GM12878 (cell line): ENCODE measurements around the gene FCN2.

Source experiments
- BCL11A ChIP-seq: IDR thresholded peaks from 2 replicates; pipeline ENCODE4 v1.6.1; 2011; ENCODE audit warnings: low read depth, low read length
- CHD2 ChIP-seq: IDR thresholded peaks from 2 replicates; pipeline ENCODE4 v1.6.1; 2011; ENCODE audit warnings: low read depth, low read length, improper control_type of control experiment, borderline replicate concordance
- CHD4 ChIP-seq: fragments of 200-600 bp; sonication (generic); IDR thresholded peaks from 2 replicates; pipeline ENCODE4 v1.6.1; 2016; ENCODE audit warnings: mild to moderate bottlenecking
- MYC ChIP-seq: IDR thresholded peaks from 2 replicates; pipeline ENCODE4 v1.6.1; 2011; ENCODE audit warnings: mild to moderate bottlenecking, low read length, moderate library complexity, inconsistent platforms; ENCODE audit not compliant: insufficient read depth, insufficient replicate concordance, insufficient read length, severe bottlenecking
- NR2C2 ChIP-seq: IDR thresholded peaks from 2 replicates; pipeline ENCODE4 v1.6.1; 2011; ENCODE audit warnings: borderline replicate concordance, low read depth; ENCODE audit not compliant: control insufficient read depth, insufficient read length
- POLR2A ChIP-seq: IDR thresholded peaks from 2 replicates; pipeline ENCODE4 v1.6.1; 2011; ENCODE audit warnings: low read depth, mild to moderate bottlenecking, low read length
- POLR2AphosphoS2 ChIP-seq: IDR thresholded peaks from 2 replicates; pipeline ENCODE4 v1.6.1; 2011; ENCODE audit warnings: low read depth, mild to moderate bottlenecking, low read length, improper control_type of control experiment, moderate library complexity
- TAF1 ChIP-seq: IDR thresholded peaks from 2 replicates; pipeline ENCODE4 v1.6.1; 2011; ENCODE audit warnings: mild to moderate bottlenecking, low read depth, low read length, borderline replicate concordance
- ZNF217 ChIP-seq: fragments of 450-650 bp; IDR thresholded peaks from 2 replicates; pipeline ENCODE4 v1.6.1; 2017; ENCODE audit warnings: antibody characterized with exemption, mild to moderate bottlenecking
- TF ChIP-seq, protein P1 (sequence below), 3 experiments: IDR thresholded peaks in 2 of 3; conservative IDR thresholded peaks in 1 of 3; 2 replicates each; pipeline ENCODE4 v1.5.1; 2011; ENCODE audit warnings: low read depth in 3 of 3, low read length in 3 of 3, mild to moderate bottlenecking in 3 of 3, control low read depth in 2 of 3, moderate library complexity in 2 of 3, inconsistent platforms in 1 of 3, mixed read lengths in 1 of 3; ENCODE audit not compliant: control insufficient read depth in 2 of 3, insufficient read depth in 1 of 3; ENCODE audit errors: extremely low read depth in 1 of 3
- TF ChIP-seq, protein P2 (sequence below): IDR thresholded peaks from 2 replicates; pipeline ENCODE4 v1.6.1; 2011; ENCODE audit warnings: mild to moderate bottlenecking, low read depth, low read length, moderate library complexity; ENCODE audit not compliant: insufficient replicate concordance

DNA sequence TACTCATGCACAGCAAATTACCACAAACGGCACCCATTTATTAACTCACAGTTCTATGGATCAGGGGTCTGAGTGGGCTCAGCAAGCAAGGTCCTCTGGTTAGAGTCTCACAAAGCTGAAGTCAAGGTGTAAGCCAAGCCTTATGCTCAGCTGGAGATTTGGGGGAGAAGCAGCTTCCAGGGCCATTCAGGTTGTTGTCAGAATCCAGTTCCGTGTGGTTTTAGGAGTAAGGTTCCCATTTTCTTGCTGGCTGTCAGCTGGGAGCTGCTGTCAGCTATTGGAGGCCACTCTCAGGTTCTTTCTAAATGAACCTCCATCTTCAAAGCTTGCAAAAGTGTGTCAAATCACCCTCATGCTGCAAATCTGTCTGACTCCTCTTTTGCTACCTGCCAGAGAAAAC is 17.7 kb downstream of the FCN2 start:
- no peak for TF ChIP-seq POLR2A
- no peak for TF ChIP-seq ZNF217
- TF ChIP-seq MYC = no peak
- no peak for TF ChIP-seq CHD2
- TF ChIP-seq, protein P1, sequence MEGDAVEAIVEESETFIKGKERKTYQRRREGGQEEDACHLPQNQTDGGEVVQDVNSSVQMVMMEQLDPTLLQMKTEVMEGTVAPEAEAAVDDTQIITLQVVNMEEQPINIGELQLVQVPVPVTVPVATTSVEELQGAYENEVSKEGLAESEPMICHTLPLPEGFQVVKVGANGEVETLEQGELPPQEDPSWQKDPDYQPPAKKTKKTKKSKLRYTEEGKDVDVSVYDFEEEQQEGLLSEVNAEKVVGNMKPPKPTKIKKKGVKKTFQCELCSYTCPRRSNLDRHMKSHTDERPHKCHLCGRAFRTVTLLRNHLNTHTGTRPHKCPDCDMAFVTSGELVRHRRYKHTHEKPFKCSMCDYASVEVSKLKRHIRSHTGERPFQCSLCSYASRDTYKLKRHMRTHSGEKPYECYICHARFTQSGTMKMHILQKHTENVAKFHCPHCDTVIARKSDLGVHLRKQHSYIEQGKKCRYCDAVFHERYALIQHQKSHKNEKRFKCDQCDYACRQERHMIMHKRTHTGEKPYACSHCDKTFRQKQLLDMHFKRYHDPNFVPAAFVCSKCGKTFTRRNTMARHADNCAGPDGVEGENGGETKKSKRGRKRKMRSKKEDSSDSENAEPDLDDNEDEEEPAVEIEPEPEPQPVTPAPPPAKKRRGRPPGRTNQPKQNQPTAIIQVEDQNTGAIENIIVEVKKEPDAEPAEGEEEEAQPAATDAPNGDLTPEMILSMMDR (IDR thresholded peaks at IDR 0.05 in 2 of 3, conservative IDR thresholded peaks at IDR 0.05 in 1 of 3; ENCODE audit: control insufficient read depth in 2 of 3, extremely low read depth in 1 of 3, insufficient read depth in 1 of 3, low read depth in 3 of 3, low read length in 3 of 3) = no peak
- TF ChIP-seq, protein P2, sequence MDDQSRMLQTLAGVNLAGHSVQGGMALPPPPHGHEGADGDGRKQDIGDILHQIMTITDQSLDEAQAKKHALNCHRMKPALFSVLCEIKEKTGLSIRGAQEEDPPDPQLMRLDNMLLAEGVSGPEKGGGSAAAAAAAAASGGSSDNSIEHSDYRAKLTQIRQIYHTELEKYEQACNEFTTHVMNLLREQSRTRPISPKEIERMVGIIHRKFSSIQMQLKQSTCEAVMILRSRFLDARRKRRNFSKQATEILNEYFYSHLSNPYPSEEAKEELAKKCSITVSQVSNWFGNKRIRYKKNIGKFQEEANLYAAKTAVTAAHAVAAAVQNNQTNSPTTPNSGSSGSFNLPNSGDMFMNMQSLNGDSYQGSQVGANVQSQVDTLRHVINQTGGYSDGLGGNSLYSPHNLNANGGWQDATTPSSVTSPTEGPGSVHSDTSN = no peak
- no peak for TF ChIP-seq BCL11A
- TF ChIP-seq NR2C2 = no peak
- TF ChIP-seq TAF1 = no peak
- TF ChIP-seq POLR2AphosphoS2 = no peak
- no peak for TF ChIP-seq CHD4
